Measurements from ENCODE around the gene MAML2.

DNA sequence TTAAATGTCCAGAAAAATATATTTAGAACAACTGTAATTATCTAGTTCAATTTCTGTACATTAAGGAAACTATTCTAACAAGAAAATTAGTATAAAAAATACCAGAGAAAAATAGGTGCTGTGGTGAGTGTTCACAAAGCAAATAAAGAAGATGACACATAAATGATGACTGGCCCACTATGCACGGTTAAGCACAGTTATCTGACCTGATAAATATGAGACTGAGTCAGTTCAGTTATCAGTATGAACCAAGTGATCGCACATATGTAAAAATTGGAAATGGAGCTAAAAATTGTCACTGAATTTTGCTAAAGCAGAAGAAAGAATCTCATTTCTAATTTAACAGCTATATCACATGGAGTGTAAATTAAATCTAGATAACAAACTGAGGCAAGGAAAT is 18.8 kb upstream of the MAML2 start:
- TF ChIP-seq, protein P1, sequence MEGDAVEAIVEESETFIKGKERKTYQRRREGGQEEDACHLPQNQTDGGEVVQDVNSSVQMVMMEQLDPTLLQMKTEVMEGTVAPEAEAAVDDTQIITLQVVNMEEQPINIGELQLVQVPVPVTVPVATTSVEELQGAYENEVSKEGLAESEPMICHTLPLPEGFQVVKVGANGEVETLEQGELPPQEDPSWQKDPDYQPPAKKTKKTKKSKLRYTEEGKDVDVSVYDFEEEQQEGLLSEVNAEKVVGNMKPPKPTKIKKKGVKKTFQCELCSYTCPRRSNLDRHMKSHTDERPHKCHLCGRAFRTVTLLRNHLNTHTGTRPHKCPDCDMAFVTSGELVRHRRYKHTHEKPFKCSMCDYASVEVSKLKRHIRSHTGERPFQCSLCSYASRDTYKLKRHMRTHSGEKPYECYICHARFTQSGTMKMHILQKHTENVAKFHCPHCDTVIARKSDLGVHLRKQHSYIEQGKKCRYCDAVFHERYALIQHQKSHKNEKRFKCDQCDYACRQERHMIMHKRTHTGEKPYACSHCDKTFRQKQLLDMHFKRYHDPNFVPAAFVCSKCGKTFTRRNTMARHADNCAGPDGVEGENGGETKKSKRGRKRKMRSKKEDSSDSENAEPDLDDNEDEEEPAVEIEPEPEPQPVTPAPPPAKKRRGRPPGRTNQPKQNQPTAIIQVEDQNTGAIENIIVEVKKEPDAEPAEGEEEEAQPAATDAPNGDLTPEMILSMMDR (IDR thresholded peaks at IDR 0.05): no peak
- no peak for TF ChIP-seq POLR2A (IDR thresholded peaks at IDR 0.05)
- no peak for TF ChIP-seq POLR2AphosphoS5 (IDR thresholded peaks at IDR 0.05)
